ENCODE results near the gene U2AF2. TPM values are rescaled to one million over a fixed set of nuclear protein-coding genes. Genes with fewer than 3 reads are reported as not detected.

U2AF2 gene
- total and polyA plus RNA-seq, 2 of the 8 experiments (the other 6 are each of a cell fraction or from before 2014, with no cell fraction given), result 162 to 252 TPM

DNA sequence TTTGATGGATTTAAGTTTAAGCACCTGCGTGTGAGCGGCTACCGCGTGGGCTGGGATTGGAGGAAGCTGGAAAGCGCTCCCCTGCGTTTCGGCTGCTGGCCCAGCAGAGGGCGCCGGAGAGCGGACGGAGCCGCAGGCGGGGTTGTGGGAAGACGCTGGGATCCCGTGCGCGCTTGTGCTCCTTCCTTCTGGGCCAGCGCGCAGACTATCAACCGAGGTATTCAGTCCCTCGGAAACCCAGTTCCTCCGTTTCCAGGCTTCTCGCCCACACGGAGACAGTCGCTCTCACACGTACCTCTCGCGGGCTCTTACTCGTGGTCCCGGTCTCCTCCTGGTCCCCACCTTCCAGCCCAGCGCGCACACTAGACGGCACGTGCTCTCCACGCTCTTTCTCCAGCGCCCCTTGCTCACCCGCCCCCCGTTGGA, 49.0 kb downstream of the U2AF2 start:
- Histone ChIP-seq H3K79me2 (ENCODE audit: control insufficient read depth in 1 of 2, insufficient read depth in 2 of 2, low read length in 2 of 2) (no peaks in the 10 kb centered on the region), H3K14ac (ENCODE audit: insufficient read length) (no peak overlapping the region), H2BK120ac (replicated peaks; ENCODE audit: low read depth, low read length) (no peak overlapping the region), H3K56ac (replicated peaks; ENCODE audit: insufficient read length, low read depth, low read length) (no peak overlapping the region), H3K4ac (replicated peaks; ENCODE audit: insufficient read length, low read depth, low read length) (no peak overlapping the region), H3K23me2 (ENCODE audit: low read depth, low read length) (no peaks in the 10 kb centered on the region), H2AFZ (ENCODE audit: low read length) (no peak overlapping the region), H3K27me3 (replicated peaks in 1 of 4; ENCODE audit: control insufficient read depth in 3 of 4, extremely low read depth in 1 of 4, insufficient read depth in 3 of 4, low read length in 3 of 4) (no peaks in the 10 kb centered on the region), H2BK5ac (ENCODE audit: low read depth, low read length) (no peak overlapping the region), H3K4me2 (ENCODE audit: insufficient read depth in 1 of 2, low read depth in 2 of 2, low read length in 2 of 2) (no peak overlapping the region), H4K20me1 (replicated peaks in 1 of 2; ENCODE audit: control insufficient read depth in 1 of 2, insufficient read depth in 2 of 2, low read length in 2 of 2) (no peaks in the 10 kb centered on the region), H2BK15ac (ENCODE audit: low read length) (no peak overlapping the region), H3K36me3 (ENCODE audit: control insufficient read depth in 2 of 4, insufficient read depth in 4 of 4, low read length in 3 of 4) (peaks cover 0 to 8% (median 0%) of the 10 kb centered on the region in 4 experiments; a peak in 1 of 8 replicates), H3K79me1 (ENCODE audit: low read depth, low read length) (no peaks in the 10 kb centered on the region), H3K27ac (ENCODE audit: low read depth, low read length) (no peak overlapping the region), H3K4me1 (replicated peaks in 1 of 4; ENCODE audit: control insufficient read depth in 3 of 4, insufficient read depth in 4 of 4, low read length in 3 of 4) (no peaks in the 10 kb centered on the region; a peak in 1 of 7 replicates), H2BK12ac (ENCODE audit: low read depth, low read length) (no peak overlapping the region), H3K9me3 (ENCODE audit: insufficient read depth in 2 of 2, low read depth in 1 of 2, low read length in 1 of 2) (peaks cover 11 to 28% of the 10 kb centered on the region in 2 experiments; a peak in 3 of 4 replicates), H3K4me3 (ENCODE audit: extremely low read depth in 1 of 4, insufficient read depth in 2 of 4, low read depth in 3 of 4, low read length in 4 of 4) (no peak overlapping the region), H3K9ac (replicated peaks in 1 of 4; ENCODE audit: extremely low read depth in 1 of 4, low read depth in 3 of 4, low read length in 3 of 4) (no peak overlapping the region), H3K23ac (ENCODE audit: insufficient read length) (no peak overlapping the region), H4K8ac (ENCODE audit: extremely low read depth, insufficient read depth, low read length) (peak overlapping the region; percentile 28; the same call in 1 of the 2 replicates), H2AK5ac (ENCODE audit: low read depth, low read length) (no peak overlapping the region), H4K91ac (replicated peaks; ENCODE audit: insufficient read length, low read length) (no peak overlapping the region), H4K5ac (ENCODE audit: insufficient read length, low read depth, low read length) (no peak overlapping the region), H3K18ac (ENCODE audit: extremely low read depth, low read length) (no peak overlapping the region), H2BK20ac (ENCODE audit: low read length) (no peak overlapping the region)
- FAIRE-seq (no peak), DNase-seq (ENCODE audit: low read depth in 1 of 2, low spot score in 2 of 2) (peak; percentile 39 to 92)
- ChIA-PET POLR2A (ENCODE audit: partially characterized antibody) (interaction anchor here (0.7 to 1.0 kb wide), 4 partner anchors 12 to 33 kb away, joined by 3 to 6 read pairs (median 4); no protein-coding TSS in a partner anchor), CTCF (ENCODE audit: partially characterized antibody) (interaction anchor here (0.6 to 2.3 kb wide), 9 partner anchors 10 to 535 kb away, joined by 3 to 12 read pairs (median 5); no protein-coding TSS in a partner anchor)
- 61% methylated on average over 38 of the region's 38 CpGs; no CpG with 5 or more reads in 1 of the 2 experiments for WGBS, 2 experiments (ENCODE audit: extremely low coverage in 1 of 2, insufficient coverage in 1 of 2, insufficient read length in 1 of 2, insufficient replicate concordance in 2 of 2, low coverage in 1 of 2, low lambda C conversion rate in 2 of 2, missing lambda C conversion rate in 1 of 2)
- TF ChIP-seq RAD21 (IDR thresholded peaks at IDR 0.05 in 1 of 2, conservative IDR thresholded peaks at IDR 0.05 in 1 of 2; ENCODE audit: low read depth in 2 of 2, low read length in 2 of 2), result peak; percentile 50 to 56; a peak in 3 of 4 replicates
- TF ChIP-seq, protein P1, sequence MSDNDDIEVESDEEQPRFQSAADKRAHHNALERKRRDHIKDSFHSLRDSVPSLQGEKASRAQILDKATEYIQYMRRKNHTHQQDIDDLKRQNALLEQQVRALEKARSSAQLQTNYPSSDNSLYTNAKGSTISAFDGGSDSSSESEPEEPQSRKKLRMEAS (IDR thresholded peaks at IDR 0.05), result peak; percentile 90
- no peak for TF ChIP-seq JUND (IDR thresholded peaks at IDR 0.05; ENCODE audit: low read length)
- TF ChIP-seq GTF2F1 (IDR thresholded peaks at IDR 0.05; ENCODE audit: borderline replicate concordance, low read depth, low read length), result peak; percentile 91
- TF ChIP-seq, protein P2, sequence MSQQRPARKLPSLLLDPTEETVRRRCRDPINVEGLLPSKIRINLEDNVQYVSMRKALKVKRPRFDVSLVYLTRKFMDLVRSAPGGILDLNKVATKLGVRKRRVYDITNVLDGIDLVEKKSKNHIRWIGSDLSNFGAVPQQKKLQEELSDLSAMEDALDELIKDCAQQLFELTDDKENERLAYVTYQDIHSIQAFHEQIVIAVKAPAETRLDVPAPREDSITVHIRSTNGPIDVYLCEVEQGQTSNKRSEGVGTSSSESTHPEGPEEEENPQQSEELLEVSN (IDR thresholded peaks at IDR 0.05), result peak; percentile 93
- TF ChIP-seq MAFK (IDR thresholded peaks at IDR 0.05; ENCODE audit: low read depth, low read length), result no peak
- TF ChIP-seq, protein P3, sequence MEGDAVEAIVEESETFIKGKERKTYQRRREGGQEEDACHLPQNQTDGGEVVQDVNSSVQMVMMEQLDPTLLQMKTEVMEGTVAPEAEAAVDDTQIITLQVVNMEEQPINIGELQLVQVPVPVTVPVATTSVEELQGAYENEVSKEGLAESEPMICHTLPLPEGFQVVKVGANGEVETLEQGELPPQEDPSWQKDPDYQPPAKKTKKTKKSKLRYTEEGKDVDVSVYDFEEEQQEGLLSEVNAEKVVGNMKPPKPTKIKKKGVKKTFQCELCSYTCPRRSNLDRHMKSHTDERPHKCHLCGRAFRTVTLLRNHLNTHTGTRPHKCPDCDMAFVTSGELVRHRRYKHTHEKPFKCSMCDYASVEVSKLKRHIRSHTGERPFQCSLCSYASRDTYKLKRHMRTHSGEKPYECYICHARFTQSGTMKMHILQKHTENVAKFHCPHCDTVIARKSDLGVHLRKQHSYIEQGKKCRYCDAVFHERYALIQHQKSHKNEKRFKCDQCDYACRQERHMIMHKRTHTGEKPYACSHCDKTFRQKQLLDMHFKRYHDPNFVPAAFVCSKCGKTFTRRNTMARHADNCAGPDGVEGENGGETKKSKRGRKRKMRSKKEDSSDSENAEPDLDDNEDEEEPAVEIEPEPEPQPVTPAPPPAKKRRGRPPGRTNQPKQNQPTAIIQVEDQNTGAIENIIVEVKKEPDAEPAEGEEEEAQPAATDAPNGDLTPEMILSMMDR (IDR thresholded peaks at IDR 0.05; ENCODE audit: control extremely low read depth in 1 of 3, insufficient read depth in 1 of 3, low read depth in 1 of 3, low read length in 3 of 3), result peak; percentile 76 to 93 (median 91)

All from H1 (cell line).